ENCODE data around the gene APP.

The APP gene

GRCh38 chr21:26137379-26138060, 33.0 kb downstream of the APP start:
- H2AFZ ChIP-seq (ENCODE audit: low read length) = no peak overlapping the region
- H3K9me3 ChIP-seq (ENCODE audit: insufficient read depth, low read depth, low read length) = no peaks in the 10 kb centered on the region
- H3K9ac ChIP-seq (ENCODE audit: low read depth, low read length, poor library complexity, severe bottlenecking) = no peak overlapping the region
- no peaks in the 10 kb centered on the region for H3K36me3 ChIP-seq (ENCODE audit: insufficient read depth, low read length)
- no peak overlapping the region for H3K4me3 ChIP-seq (ENCODE audit: low read length, poor library complexity, severe bottlenecking)
- no peaks in the 10 kb centered on the region for H3K79me2 ChIP-seq (ENCODE audit: insufficient read depth, low read length)
- no peaks in the 10 kb centered on the region for H3K4me1 ChIP-seq (ENCODE audit: insufficient read depth, low read length, poor library complexity, severe bottlenecking)
- H3K27me3 ChIP-seq (ENCODE audit: insufficient read depth, low read length, poor library complexity, severe bottlenecking) = no peaks in the 10 kb centered on the region
- no peak overlapping the region for H3K4me2 ChIP-seq (ENCODE audit: low read depth, low read length, poor library complexity, severe bottlenecking)
- H3F3A ChIP-seq (ENCODE audit: low read depth) = no peaks in the 10 kb centered on the region
- no peak for TF ChIP-seq CTCF (conservative IDR thresholded peaks at IDR 0.05; ENCODE audit: low read length)
- no peaks in the 10 kb centered on the region for H3K9me2 ChIP-seq (replicated peaks; ENCODE audit: low read depth, low read length)
- H4K20me1 ChIP-seq (ENCODE audit: insufficient read depth, low read length, poor library complexity, severe bottlenecking) = no peaks in the 10 kb centered on the region

DNA sequence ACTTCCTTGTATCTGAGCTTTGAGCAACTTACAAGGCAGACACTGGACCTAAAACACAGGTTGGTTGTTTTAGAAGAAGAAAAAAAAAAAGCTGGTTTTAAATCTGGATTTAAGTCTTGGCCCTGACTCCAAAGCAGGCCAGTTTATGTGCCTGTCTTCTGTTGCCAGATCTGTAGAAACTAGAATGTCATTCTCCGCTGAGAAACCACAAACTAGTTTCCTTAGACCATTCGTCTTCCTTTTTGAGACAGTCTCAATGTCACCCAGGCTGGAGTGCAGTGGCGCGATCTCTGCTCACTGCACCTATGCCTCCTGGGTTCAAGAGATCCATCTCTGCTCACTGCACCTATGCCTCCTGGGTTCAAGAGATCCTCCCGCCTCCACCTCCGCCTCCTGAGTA, 33.9 kb downstream of the APP start:
- H3K4me1 ChIP-seq (ENCODE audit: insufficient read depth, low read length, poor library complexity, severe bottlenecking) = no peaks in the 10 kb centered on the region
- no peaks in the 10 kb centered on the region for H3F3A ChIP-seq (ENCODE audit: low read depth)
- no peaks in the 10 kb centered on the region for H3K9me3 ChIP-seq (ENCODE audit: insufficient read depth, low read depth, low read length)
- H3K4me2 ChIP-seq (ENCODE audit: low read depth, low read length, poor library complexity, severe bottlenecking) = no peak overlapping the region
- H3K36me3 ChIP-seq (ENCODE audit: insufficient read depth, low read length) = no peaks in the 10 kb centered on the region
- TF ChIP-seq EZH2phosphoT487 (IDR thresholded peaks at IDR 0.05; ENCODE audit: borderline replicate concordance) (no peak), CTCF (conservative IDR thresholded peaks at IDR 0.05; ENCODE audit: low read length) (no peak)
- H4K20me1 ChIP-seq (ENCODE audit: insufficient read depth, low read length, poor library complexity, severe bottlenecking) = no peaks in the 10 kb centered on the region
- H3K27me3 ChIP-seq (ENCODE audit: insufficient read depth, low read length, poor library complexity, severe bottlenecking) = no peaks in the 10 kb centered on the region
- no peak overlapping the region for H2AFZ ChIP-seq (ENCODE audit: low read length)
- no peaks in the 10 kb centered on the region for H3K79me2 ChIP-seq (ENCODE audit: insufficient read depth, low read length)
- H3K9me2 ChIP-seq (replicated peaks; ENCODE audit: low read depth, low read length) = no peaks in the 10 kb centered on the region
- no peak overlapping the region for H3K4me3 ChIP-seq (ENCODE audit: low read length, poor library complexity, severe bottlenecking)
- no peak overlapping the region for H3K9ac ChIP-seq (ENCODE audit: low read depth, low read length, poor library complexity, severe bottlenecking)

DNA sequence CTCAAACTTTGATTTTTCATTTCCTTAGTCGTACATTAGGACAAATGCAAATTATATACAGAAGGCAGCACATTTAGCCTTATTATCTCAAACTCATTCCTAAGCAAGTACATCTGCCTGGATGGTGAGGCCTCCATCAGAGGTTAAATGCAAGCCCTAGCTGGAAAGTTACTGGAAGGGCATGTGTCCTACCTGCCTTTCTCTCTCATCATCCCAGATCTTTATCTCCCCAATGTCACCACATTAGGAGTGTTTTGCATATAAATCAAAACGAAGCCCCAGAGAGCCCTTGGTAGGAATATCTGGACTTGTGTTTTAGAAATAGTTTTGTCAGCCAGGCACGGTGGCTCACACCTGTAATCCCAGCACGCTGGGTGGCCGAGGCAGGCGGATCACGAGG, 35.0 kb downstream of the APP start:
- Histone ChIP-seq H3K27me3 (ENCODE audit: insufficient read depth, low read length, poor library complexity, severe bottlenecking) (no peaks in the 10 kb centered on the region), H3K9ac (ENCODE audit: low read depth, low read length, poor library complexity, severe bottlenecking) (no peak overlapping the region), H3K4me1 (ENCODE audit: insufficient read depth, low read length, poor library complexity, severe bottlenecking) (no peaks in the 10 kb centered on the region), H3K36me3 (ENCODE audit: insufficient read depth, low read length) (no peaks in the 10 kb centered on the region), H3K9me3 (ENCODE audit: insufficient read depth, low read depth, low read length) (no peaks in the 10 kb centered on the region), H4K20me1 (ENCODE audit: insufficient read depth, low read length, poor library complexity, severe bottlenecking) (no peaks in the 10 kb centered on the region), H3K79me2 (ENCODE audit: insufficient read depth, low read length) (no peaks in the 10 kb centered on the region), H3K9me2 (replicated peaks; ENCODE audit: low read depth, low read length) (no peaks in the 10 kb centered on the region), H3K4me2 (ENCODE audit: low read depth, low read length, poor library complexity, severe bottlenecking) (no peak overlapping the region), H2AFZ (ENCODE audit: low read length) (no peak overlapping the region), H3F3A (ENCODE audit: low read depth) (no peaks in the 10 kb centered on the region), H3K4me3 (ENCODE audit: low read length, poor library complexity, severe bottlenecking) (no peak overlapping the region)
- TF ChIP-seq CTCF (conservative IDR thresholded peaks at IDR 0.05; ENCODE audit: low read length) (no peak), EZH2phosphoT487 (IDR thresholded peaks at IDR 0.05; ENCODE audit: borderline replicate concordance) (no peak)

Data from Loucy (cell line).